ENCODE measurements around the gene PRKAG3. TPM values are rescaled to one million over a fixed set of nuclear protein-coding genes. Genes with fewer than 3 reads are reported as not detected.
A peak's percentile ranks its signal among the peaks of the same experiment; 100 is the strongest.

PRKAG3 gene
- total and polyA plus RNA-seq, 2 experiments from 2014 or later = 0.23 TPM; not detected in 1

GRCh38 chr2:218861645-218862318 lies 30.2 kb upstream of the PRKAG3 start:
- Histone ChIP-seq H2AFZ (no peak overlapping the region), H4K20me1 (ENCODE audit: insufficient read depth, poor library complexity, severe bottlenecking) (no peaks in the 10 kb centered on the region), H3K27ac (no peak overlapping the region), H3K4me2 (peak overlapping the region; percentile 84), H3K79me2 (no peaks in the 10 kb centered on the region), H3K27me3 (peaks cover 67% of the 10 kb centered on the region), H3K4me1 (ENCODE audit: insufficient read depth) (peaks cover 23% of the 10 kb centered on the region), H3K4me3 (no peak overlapping the region), H3K9me2 (replicated peaks; ENCODE audit: insufficient read depth) (no peaks in the 10 kb centered on the region), H3K9me3 (ENCODE audit: low read depth) (no peaks in the 10 kb centered on the region), H3K36me3 (replicated peaks; ENCODE audit: insufficient read depth, low read depth) (no peaks in the 10 kb centered on the region)
- DNase-seq (ENCODE audit: low spot score) = no peak
- no peak for TF ChIP-seq EZH2phosphoT487 (IDR thresholded peaks at IDR 0.05; ENCODE audit: low read depth, severe bottlenecking, unreplicated experiment)
- no peak for TF ChIP-seq EZH2 (IDR thresholded peaks at IDR 0.05; ENCODE audit: borderline replicate concordance)
- TF ChIP-seq CTCF (IDR thresholded peaks at IDR 0.05; ENCODE audit: poor library complexity) = no peak
- WGBS (ENCODE audit: low lambda C conversion rate, missing lambda C conversion rate) = 65% methylated on average over 7 of the region's 7 CpGs

- Histone ChIP-seq H2AFZ (no peak overlapping the region), H3K4me2 (peak overlapping the region; percentile 84), H3K27me3 (peaks cover 68% of the 10 kb centered on the region), H3K27ac (no peak overlapping the region), H3K36me3 (replicated peaks; ENCODE audit: insufficient read depth, low read depth) (no peaks in the 10 kb centered on the region), H4K20me1 (ENCODE audit: insufficient read depth, poor library complexity, severe bottlenecking) (no peaks in the 10 kb centered on the region), H3K4me1 (ENCODE audit: insufficient read depth) (peaks cover 23% of the 10 kb centered on the region), H3K9me3 (ENCODE audit: low read depth) (no peaks in the 10 kb centered on the region), H3K79me2 (no peaks in the 10 kb centered on the region), H3K9me2 (replicated peaks; ENCODE audit: insufficient read depth) (no peaks in the 10 kb centered on the region), H3K4me3 (no peak overlapping the region)
- WGBS (ENCODE audit: low lambda C conversion rate, missing lambda C conversion rate) = under 1% methylated on average over 21 of the region's 21 CpGs
- no peak for TF ChIP-seq EZH2phosphoT487 (IDR thresholded peaks at IDR 0.05; ENCODE audit: low read depth, severe bottlenecking, unreplicated experiment)
- TF ChIP-seq CTCF (IDR thresholded peaks at IDR 0.05; ENCODE audit: poor library complexity) = no peak
- no peak for TF ChIP-seq EZH2 (IDR thresholded peaks at IDR 0.05; ENCODE audit: borderline replicate concordance)
- DNase-seq (ENCODE audit: low spot score) = peak; percentile 71
Observed at GRCh38 chr2:218860950-218861381, 29.4 kb upstream of the PRKAG3 start.

- H3K4me2 ChIP-seq = peak overlapping the region; percentile 84
- H4K20me1 ChIP-seq (ENCODE audit: insufficient read depth, poor library complexity, severe bottlenecking) = no peaks in the 10 kb centered on the region
- no peak overlapping the region for H3K27ac ChIP-seq
- H3K4me3 ChIP-seq = no peak overlapping the region
- H3K9me3 ChIP-seq (ENCODE audit: low read depth) = no peaks in the 10 kb centered on the region
- H3K27me3 ChIP-seq = peaks cover 76% of the 10 kb centered on the region
- H2AFZ ChIP-seq = peak overlapping the region; percentile 15
- no peaks in the 10 kb centered on the region for H3K36me3 ChIP-seq (replicated peaks; ENCODE audit: insufficient read depth, low read depth)
- H3K9me2 ChIP-seq (replicated peaks; ENCODE audit: insufficient read depth) = no peaks in the 10 kb centered on the region
- peaks cover 23% of the 10 kb centered on the region for H3K4me1 ChIP-seq (ENCODE audit: insufficient read depth)
- no peak for TF ChIP-seq EZH2phosphoT487 (IDR thresholded peaks at IDR 0.05; ENCODE audit: low read depth, severe bottlenecking, unreplicated experiment)
- TF ChIP-seq EZH2 (IDR thresholded peaks at IDR 0.05; ENCODE audit: borderline replicate concordance) = peak; percentile 85
- no peak for TF ChIP-seq CTCF (IDR thresholded peaks at IDR 0.05; ENCODE audit: poor library complexity)
- no peaks in the 10 kb centered on the region for H3K79me2 ChIP-seq
- 7% methylated on average over 22 of the region's 47 CpGs for WGBS (ENCODE audit: low lambda C conversion rate, missing lambda C conversion rate)
- no peak for DNase-seq (ENCODE audit: low spot score)
Observed at GRCh38 chr2:218859988-218860831, 28.6 kb upstream of the PRKAG3 start.
